ENCODE data around the gene SCN9A.

GRCh38 chr2:166156985-166157490 lies 218.7 kb downstream of the SCN9A start:
- no peak for TF ChIP-seq CTCF (IDR thresholded peaks at IDR 0.05)
- no peak for TF ChIP-seq ZFX (IDR thresholded peaks at IDR 0.05; ENCODE audit: borderline replicate concordance)

Measured in 22Rv1 (cell line).